ENCODE results near the gene CPXM2. TPM values are rescaled to one million over a fixed set of nuclear protein-coding genes. Genes with fewer than 3 reads are reported as not detected.

The CPXM2 gene
- total RNA-seq, 1 donor from 2014 or later, result 4.9 TPM

DNA sequence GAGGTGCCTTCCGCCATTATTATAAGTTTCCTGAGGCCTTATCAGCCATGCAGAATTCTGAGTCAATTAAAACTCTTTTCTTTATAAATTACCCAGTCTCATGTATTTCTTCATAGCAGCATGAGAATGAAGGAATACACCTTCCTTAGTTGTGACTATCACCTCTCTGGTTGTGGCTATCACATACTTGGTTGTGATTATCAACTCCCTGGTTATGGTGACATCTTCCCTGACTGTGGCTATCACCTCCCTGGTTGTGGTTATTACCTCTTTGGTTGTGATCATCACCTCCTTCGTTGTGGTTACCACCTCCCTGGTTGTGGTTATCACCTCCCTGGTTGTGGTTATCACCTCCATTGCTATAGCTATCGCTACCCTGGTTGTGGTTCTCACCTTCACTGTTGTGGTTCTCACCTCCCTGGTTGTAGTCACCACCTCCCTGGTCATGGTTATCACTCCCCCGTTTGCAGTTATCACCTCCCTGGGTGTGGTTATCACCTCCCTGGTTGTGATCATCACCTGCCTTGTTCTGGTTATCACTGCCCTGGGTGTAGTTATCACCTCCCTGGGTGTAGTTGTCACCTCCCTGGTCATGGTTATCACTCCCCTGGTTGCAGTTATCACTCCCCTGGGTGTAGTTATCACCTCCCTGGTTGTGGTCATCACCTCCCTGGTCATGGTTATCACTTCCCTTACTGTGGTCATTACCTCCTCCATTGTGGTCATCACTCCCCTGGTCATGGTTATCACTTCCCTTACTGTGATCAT lies 119.5 kb downstream of the CPXM2 start:
- DNase-seq, result no peak

DNA sequence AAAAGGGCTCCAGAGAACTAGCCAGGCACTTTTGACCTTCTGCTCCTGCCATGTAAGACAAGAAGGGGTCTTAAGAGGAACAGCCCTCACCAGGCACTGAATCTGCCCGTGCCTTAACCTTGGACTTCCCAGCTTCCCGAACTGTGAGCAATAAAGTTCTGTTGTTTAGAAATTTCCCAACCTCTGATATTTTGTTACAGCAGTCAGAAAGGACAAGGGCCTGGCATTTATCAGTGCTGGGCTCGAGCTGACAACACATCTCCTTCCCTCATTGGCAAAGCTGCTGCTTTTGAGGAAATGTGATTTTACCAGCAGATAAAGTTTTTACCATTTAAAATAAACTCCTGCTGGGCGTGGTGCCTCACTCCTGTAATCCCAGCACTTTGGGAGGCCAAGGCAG lies 122.0 kb downstream of the CPXM2 start:
- DNase-seq, result no peak

DNA sequence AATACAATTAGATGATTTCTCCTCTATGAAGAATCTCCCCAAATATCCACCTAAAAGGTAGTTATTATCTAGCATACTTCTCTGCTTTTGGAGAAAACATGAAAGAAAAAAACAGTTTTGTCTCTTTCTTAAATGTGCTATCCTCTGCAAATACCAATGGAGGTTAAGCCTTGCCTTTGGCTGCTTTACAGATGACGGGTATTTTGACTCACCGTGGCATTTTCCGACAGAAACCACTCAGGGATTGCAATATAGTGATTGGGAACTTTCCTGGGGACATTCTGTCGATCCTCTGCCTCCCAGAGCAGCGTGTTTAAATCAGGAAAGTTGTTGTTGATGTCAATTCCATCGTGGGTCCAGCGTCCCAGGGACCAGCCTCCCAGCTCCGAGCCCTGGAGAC lies 124.8 kb downstream of the CPXM2 start:
- DNase-seq, result no peak

DNA sequence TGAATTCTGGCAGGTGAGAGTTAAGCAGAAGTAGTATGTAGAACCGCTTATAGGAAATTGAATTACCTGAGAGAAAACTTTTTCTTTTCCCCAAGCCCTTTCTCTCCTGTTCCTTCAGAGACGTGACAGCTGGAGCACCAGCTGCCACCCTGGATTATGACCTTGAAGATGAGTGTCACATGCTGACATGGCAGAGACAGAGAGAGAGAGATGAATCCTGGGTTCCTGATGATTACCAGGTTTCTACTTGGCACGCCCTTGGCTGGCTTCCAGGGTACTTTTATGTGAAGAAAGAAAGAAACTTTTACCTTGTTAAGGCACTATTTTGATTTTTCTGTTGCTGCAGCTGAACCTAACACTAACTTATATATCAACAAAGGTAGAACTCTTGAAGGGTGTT lies 125.6 kb downstream of the CPXM2 start:
- DNase-seq, result no peak

DNA sequence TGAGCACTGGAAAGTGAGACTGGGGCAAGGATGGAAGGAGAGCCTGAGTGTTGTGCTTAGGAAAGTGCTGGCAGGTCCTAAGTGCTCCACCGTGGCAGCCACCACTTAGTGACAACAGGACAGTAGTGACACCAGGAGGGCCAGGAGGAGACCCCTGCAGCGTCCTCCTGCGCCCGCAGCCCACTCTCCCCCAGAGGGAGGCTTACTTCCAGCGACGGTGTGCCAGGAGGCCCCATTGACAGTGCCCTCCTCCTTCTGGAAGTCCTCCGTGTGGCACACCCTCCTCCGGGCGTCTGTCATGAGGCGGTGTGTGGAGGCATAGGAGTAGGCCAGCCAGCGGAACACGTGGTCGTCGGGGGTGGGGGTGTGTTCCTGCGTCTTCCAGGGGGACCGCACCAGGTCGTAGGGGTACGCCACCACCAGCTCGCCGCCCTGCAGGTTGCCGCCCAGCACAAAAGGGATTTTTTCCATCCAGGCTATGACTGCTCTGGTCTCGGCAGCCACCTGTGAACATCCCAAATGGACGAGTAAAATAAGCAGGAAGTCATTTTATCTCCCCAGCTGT lies 129.9 kb downstream of the CPXM2 start:
- DNase-seq, result no peak

- no peak for DNase-seq
Observed at GRCh38 chr10:123761038-123761428, 130.6 kb downstream of the CPXM2 start.

DNA sequence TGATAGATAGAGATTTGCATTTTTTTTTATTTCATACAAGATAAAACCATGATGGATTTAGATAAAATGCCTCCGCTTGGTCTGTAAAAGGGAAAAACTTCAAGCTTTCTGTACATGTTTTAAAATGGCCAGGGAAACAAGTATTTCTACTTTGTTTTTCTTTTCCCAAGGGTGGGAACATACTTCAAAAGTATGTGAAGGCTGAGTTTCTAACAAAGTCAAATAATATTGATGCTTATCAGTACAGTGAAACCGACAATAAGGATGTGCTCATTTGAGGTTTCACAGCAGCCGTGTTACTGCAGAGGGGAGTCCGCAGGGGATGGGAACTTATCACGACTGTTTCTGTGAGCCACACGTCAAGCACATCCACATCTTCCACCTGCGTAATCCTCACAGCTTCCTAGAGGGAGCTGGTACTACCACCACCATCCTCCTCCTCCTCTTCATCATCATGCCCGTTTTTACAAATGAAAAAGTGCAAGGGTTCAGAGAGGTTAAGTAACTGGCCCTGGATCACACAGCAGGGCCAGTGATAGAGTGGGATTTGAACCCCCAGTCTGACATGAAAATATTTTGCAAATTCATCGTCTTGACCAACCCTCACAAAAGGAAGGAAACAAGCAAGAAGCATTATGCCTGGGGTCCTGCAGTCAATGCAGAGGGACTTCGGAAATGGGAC lies 131.1 kb downstream of the CPXM2 start:
- DNase-seq, result no peak

DNA sequence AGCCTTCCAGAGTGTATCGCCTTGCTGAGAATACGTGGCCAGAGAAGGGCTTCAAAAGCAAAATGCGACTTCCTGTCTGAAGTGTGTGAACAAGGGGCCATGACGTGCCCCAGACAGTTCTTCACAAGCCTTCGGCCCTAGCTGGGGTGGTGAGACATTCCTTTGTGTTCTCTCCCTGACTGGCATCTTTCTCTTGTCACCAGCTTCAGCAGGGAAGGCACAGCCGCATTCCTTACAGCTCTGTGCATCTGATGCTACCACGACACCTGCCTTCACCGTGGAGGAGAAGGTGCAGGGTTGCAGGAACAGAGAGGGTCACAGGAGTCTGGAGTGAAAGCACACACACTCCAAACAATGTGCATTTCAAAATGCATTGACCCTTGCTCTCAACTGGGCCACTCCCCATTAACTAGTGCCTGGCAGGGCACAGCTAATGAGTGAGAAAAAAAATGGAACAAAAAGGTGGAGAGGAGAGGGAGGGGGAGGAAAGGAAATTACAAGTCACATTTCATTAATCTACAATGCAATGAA lies 132.0 kb downstream of the CPXM2 start:
- DNase-seq, result no peak

- DNase-seq, result no peak
Observed at GRCh38 chr10:123759041-123759440, 132.6 kb downstream of the CPXM2 start.

DNA sequence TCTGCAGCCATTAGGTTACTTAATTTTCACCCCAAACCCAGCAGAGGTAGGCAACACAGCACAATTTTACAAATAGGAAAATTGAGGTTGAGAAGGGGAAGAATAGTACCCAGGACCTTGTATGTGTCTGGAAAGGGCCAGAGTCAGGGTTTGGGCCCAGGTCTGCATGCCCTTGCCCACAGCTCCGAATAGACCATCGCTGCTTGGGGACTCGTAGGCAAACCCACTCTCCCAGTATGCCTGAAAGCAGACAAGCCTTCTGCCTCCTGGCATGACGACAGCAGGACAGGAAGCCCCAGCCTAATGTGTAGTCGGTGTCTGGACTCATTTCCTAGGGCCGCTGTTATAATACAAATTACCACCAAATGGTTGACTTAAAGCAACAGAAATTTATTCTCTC lies 133.8 kb downstream of the CPXM2 start:
- no peak for DNase-seq

- no peak for DNase-seq
Observed at GRCh38 chr10:123755061-123755460, 136.5 kb downstream of the CPXM2 start.

DNA sequence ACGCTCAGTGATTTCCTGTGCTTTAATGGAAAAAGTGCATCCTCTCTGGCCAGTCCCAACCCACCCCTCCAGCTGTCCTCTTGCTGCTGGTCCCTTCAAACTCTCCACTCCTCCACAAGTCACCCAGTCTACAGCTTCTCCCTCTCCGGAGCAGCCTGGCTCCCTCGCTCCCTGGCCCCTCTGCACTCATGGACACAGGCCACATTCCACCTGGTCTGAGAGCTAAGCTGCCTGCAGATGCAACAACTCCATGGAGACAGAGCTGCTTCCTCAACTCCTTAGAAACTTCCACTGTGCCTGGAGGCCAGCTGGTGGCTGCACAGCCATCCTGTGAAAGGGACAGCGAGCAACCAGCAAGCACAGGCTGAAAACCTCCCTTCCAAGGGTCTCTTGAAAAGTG lies 137.5 kb downstream of the CPXM2 start:
- no peak for DNase-seq

GRCh38 chr10:123751342-123752134 lies 140.1 kb downstream of the CPXM2 start:
- DNase-seq, result no peak

DNA sequence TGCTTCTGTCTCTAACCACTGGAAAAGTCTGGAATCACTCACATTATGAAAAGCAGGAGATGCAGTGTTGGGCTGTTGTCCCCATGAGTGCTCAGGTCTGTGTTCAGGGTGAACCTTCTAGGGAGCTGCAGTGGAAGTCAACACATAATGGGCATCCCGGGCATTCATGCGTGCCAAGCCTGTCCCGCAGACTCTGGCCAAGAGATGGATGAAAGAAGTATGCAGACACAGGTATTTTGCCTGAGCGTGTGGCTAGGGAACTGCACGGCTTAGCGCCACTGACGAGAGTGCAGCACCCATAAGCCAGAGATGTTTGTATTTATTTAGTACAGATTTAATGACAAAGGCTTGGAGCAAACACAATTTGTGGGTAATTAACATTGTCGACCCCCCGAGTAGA lies 140.7 kb downstream of the CPXM2 start:
- no peak for DNase-seq

DNA sequence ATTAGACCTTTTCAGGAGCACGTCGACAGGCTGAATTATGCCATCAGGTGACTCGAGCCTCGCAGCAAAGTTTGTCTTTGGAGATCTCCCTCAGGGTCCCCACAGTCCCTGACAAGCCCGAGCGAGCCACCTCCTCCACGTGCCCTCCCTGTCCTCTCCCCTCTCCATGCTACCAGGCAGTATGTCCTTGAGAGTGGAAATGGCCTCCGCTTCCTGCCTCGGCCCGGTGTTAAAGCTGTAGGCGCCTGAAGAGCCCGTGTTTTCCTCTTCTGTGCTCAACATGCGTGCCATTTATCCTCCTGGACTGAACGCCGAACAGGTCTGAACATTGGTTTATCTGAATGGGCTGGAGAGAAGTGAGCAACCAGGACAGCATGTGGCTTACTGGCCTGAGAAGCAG lies 142.9 kb downstream of the CPXM2 start:
- DNase-seq, result no peak

- no peak for DNase-seq
Observed at GRCh38 chr10:123747426-123747825, 144.2 kb downstream of the CPXM2 start.

DNA sequence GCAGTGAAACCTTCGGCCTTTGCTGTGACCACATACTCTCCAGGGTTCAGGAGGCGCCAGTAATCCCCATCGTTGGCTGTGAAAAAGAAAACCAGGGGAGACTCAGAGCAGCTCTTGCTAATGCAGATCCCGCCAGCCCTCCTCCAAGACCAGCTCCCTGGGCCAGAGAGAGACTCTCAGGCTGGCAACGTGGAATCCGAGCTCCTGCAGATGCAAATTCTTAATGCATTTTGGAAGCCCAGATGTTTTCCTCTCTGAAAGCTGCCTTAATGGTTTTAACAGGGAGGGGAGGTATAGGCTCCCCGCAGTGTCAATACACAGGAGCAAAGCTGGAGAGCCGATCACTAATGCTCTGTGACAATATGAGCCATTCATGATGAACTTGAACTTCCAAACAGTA lies 144.7 kb downstream of the CPXM2 start:
- DNase-seq, result no peak

DNA sequence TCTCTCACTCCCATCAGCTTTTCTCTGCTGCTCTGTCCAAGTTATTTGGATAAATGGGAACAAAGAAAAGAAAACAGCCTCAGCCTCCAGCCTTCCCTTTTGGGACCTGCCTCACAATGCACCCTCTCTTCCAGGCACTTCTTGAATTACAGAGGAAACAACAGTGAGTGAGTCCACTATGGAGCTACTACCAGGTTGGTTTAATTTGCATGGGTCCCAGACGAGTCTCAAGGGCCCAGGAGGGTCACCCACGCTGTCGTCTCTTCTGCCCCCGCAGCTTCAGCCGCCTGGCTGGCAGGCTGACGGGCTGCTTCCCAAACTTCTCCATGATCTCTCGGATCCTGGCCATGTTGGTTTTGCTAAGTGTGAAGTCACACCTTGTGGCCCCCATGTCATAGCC lies 145.1 kb downstream of the CPXM2 start:
- DNase-seq, result no peak

DNA sequence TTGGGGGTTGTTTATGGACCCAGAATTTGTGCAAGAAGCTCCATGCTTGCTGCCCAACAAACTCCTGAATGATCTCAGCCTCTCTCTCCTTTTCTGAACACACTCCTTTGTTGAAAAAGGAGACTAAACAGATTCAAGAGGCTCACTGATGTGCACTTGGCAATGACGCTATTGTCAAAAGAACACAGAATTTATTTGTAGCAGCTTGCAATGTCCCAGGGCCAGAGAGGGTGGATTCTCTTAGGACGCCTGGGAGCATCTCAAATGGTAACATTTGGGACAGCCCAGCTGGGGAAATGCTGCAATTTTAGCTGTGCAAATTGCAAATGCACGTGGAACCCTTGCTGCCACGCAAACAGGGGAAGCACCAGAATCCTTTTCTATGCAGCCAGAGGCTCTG lies 145.5 kb downstream of the CPXM2 start:
- DNase-seq, result peak; percentile 50

- no peak for DNase-seq
Observed at GRCh38 chr10:123744224-123744536, 147.4 kb downstream of the CPXM2 start.

DNA sequence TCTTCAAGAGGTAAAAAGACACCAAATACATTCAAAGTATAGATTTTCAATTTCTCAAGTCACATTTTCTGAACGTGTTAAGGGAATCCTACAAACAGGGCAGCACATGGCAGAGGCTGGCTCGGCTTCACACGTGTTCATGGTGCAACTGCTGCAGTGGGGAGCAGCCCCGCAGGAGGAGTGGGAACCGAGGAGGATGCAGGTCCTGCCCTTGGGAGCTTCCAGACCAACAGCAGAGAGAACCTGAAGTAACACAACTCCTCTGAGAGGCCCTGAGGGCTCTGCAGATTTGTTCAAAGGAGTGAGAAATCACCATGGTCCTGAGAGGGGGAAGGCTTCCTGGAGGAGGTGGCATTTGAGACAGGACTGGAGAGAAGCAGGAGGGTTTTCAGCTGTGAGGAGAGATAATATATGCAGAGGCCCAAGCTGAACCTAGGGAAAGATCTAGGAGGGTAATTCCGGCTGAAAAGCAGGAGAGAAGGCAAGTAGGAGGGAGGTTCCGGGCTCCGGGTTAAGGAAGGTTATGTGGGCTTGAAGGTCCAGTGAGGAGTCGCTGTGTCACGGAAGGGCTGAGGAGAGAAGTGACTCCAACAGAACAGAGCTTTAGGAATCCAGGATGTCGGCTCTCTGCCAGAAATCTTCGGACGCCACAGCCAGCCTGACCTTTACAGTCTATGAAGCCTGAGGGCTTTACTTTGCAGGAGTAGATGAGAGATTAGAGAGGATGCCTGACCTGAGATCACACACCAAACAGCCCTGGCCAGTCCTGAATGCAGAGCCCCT lies 148.0 kb downstream of the CPXM2 start:
- no peak for DNase-seq

Data from skin of body (tissue), 2 donors.